Bone marrow (tissue), 2 donors: ENCODE data around the gene AKNA.
"Not testable (repeated sequence)": the region's sequence is repeated elsewhere in the genome, so short reads cannot be mapped to it uniquely, and the experiment has no call there.

Experiments
- DNase-seq, 2 donors: peaks; one replicate each; lab custom pipeline; 2025; lab: John Stamatoyannopoulos, UW

AKNA gene

DNA sequence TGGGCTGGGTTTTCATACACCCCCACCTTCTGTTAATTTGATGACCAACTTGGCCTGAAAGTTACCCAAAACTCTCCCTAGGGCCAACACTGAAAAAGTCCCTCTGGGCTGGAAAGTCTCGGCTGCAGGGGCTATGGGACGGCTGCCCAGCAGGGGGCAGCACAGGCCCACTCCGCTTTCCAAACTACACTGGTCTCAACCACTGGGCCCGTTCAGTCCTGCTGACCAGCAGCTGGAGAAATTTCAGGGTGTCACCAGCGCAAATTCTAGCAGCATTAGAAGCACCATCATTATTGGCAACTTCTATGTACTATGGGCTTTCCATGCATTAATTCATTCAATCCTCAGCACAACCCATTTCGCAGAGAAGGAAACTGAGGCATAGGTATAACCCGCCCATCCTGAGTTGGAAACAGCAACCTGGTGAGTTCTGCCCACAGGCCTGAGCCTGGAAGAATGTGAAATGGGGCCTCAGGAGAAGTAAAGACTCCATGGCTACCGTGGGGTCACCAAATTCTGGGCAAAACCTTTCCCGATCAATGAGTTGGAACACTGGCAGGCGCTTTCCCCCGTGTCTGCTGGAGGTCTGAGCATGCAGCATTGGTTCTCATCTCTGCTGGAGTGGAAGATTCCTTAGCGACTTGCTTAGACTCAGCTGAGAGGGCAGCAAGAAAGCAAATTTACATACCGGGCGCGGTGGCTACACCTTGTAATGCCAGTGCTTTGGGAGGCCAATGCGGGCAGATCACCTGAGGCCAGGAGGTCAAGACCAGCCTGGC, 48.5 kb downstream of the AKNA start:
- DNase-seq: peak in 1 of 2 donors; percentile 13

DNA sequence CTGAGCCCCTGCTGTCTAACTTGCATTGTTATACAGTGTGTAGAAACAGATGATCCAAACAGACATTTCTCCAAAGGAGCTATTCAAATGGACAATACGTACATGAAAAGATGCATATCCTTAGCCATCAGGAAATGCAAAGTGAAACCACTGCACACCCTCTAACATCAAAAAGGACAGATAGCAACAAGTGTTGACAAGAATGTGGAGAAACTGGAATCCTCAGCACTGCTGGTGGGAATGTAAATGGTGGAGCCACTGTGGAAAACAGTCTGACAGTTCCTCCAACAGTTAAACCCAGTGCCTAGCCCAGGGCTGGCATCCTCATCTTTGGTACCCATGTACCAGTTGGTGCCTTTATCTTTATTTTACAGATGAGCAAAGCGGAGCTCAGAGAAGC, 49.6 kb downstream of the AKNA start:
- DNase-seq: no peak

DNA sequence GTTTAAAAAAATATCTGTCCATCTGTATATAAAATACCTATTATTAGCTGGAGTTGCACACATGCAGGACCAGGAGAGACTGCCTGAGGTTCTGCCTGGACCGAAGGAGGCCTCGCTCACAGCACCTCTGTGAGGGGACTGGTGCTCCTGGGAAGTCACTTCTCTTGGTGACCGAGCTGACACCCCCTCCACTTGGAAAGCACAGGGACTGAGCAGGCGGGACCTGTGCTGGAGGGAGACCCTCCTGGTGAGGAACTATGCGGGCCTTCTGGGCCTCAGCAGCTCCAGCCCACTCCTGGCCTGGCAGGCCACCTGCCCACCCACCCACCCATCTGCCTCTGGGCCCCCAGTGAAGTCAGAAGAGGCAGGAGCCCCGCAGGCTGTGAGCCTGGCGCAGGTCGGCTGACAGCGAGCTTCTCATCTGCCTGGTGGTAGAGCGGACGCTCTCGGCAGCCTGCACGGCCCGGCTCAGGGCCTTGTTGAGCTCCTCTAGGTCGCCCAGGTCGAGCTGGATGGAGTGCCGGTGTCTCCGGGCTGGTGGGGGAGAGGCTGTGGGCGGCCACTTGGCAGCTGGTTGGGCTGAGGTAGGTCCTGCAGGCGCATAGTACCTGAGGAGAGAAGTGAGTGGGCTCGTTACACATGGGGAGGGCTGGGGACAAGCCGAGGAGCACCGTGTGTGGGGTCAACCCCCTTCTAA, 50.9 kb downstream of the AKNA start:
- no peak for DNase-seq

DNA sequence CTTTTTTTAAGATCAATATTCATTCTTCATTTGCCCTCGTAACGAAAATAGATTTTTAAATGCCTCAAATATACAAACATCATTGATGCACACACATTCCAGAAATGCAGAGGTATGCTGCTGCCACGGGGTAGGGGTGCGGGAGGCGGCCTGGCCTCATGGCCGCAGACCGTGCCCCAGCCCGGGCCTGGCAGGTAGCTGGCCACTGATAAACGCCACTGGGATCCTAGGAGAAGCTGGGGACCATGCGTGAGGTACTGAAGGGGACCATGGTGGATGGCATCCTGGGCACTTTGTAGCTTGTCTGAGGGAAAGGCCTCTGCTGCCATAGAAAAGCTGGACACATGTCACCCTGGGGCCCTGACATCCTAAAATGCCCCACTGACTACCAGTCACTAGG, 51.6 kb downstream of the AKNA start:
- DNase-seq: no peak

DNA sequence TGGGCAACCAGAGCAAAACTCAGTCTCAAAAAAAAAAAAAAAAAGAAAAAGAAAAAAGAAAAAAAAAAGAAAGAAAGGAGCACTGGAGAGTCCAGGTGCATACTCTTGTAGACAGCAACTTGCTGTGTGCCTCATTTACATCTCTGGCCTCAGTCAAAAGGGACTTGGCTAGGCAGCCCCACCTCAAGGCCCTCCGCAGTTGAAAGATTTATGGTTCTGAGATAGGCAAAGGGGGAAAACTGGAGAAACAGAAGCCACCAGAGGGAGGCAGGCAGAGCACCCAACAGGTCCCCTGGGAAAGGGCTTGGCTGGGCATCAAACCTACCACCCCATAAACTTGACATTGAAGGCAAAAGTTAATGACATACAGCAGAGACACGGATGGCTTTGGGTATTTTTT, 52.0 kb downstream of the AKNA start:
- DNase-seq: no peak

DNA sequence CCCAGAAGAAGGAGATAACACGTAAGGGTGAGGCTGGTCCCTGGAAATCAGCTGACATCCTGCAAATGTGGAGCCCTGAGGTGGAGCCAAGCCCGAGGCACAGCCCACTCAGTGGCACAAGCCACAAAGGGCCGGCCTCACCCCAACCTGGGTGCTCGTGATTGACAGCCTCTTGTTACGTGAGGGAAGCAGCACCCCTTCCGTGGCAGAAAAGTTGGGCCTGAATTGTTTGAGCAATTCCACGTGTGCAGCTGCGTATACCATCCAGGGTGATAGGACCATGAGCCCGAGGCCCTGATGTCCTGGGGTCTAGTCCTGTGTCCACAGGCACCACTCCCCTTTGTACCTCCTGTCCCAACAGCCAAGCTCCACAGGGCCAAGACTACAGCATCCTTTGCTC, 53.3 kb downstream of the AKNA start:
- no peak for DNase-seq

DNA sequence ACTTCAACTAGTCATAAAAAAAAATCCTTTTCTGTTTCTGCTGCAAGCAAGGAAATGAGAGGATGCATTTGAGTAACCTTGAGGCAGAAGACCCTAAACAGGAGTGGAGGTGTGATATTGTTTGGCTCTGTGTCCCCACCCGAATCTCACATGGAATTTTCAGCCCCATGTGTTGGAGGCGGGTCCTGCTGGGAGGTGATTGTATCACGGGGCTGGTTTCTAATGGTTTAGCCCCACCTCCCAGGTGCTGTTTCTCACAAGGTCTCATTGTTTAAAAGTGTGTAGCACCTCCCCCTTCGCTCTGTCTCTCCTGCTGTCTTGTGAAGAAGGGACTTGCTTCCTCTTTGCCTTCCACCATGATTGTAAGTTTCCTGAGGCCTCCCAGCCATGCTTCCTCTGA, 54.1 kb downstream of the AKNA start:
- not testable (repeated sequence) for DNase-seq

DNA sequence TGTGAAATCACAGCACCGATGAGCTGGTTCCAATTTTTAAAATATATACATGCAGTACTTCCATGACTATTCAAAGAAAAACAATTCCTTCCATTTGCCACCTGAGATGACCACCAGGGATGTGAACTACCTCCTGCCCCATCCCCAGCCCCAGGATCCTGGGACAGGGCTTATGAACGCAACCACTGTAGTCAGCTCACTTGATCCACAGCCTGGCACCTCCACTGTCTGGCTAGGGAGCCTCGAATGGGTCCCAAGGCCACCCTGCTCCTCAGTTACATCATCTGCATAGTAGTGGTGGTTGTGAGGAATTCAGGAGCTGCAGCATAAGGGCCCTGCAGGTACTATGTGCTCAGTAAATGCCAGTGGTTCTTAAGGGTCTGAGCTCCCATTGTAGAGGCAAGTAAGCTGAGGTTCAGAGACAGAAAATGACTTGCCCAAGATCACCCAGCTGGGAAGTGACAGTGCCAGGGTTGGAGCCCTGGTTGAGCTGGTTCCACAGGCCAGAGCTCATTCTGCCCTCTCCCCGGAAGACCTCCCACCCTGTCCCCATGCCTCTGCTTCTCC, 55.2 kb downstream of the AKNA start:
- not testable (repeated sequence) for DNase-seq

DNA sequence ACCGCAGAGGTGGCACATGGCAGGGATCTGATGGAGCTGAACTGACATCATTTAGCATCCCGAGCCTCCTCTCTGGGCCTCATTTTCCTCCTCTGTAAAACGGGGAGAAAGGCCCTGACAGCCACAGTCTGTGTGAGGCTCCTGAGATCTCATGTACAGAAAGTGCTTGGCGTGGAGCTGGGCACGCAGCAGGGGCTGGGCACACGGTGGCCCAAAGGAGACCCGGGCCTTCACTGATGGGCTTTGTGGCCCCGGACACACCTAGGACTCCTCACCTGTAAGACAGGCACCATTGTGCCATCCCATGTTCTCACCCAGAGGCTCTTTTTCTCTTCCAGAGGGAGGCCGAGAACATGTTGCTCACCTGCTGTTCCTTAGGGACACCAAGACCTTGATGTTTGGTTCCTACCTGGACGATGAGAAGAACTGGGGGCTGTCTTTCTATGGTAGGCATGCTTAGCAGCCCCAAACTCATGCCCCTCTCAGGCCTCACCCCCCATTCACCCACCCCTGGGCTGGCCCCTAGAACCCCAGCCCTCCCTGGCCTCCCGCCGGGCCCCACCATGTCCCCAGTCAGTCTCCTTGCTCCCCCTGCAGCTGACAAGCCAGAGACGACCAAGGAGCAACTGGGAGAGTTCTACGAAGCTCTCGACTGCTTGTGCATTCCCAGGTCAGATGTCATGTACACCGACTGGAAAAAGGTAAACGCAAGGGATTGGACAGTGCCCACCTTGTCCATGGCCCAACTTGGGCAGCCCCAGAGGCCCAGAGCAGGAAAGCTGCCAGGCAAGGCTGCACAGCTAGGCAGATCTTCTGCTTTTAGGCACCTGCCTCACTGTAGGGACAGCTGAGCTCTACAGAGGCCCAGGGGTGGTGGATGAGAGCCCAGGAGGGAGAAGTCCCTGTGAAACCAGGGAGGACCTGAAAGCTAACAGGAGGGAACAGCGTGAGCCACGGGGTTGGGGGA, 56.3 kb downstream of the AKNA start:
- DNase-seq: not testable (repeated sequence)

DNA sequence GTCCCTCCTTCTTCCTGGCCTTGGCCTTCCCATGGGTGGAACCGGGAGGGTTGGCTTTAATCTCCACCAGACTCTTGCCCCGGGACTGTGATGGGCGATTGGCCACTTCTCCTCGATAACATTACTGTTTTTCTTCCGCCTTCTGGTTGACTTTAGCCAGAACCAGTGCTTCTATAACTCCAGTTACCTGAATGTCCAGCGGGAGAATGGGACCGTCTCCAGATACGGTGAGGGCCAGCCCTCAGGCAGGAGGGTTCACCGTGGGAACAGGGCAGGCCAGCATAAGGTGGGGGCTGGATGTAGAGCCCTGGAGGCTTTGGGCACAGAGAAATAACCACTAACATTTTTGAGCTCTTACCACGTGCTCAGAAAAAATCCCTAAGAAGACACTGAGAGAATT, 57.1 kb downstream of the AKNA start:
- no peak for DNase-seq

DNA sequence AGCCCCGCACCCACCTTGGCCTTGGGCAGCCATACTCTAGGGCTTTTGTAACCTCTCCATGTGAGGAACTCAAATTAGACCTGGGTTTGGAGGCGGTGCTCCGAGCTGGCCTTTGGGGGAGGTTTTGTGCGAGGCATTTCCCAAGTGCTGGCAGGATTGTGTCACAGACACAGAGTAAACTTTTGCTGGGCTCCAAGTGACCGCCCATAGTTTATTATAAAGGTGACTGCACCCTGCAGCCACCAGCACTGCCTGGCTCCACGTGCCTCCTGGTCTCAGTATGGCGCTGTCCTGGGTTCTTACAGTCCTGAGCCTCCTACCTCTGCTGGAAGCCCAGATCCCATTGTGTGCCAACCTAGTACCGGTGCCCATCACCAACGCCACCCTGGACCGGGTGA, 58.2 kb downstream of the AKNA start, which contains the start of gene ORM2:
Gene ORM2 (plus strand): TSS at position 245 of the 398 bp plus-strand sequence. CDS start 36 bp downstream, at position 281.
- DNase-seq: not testable (repeated sequence)

DNA sequence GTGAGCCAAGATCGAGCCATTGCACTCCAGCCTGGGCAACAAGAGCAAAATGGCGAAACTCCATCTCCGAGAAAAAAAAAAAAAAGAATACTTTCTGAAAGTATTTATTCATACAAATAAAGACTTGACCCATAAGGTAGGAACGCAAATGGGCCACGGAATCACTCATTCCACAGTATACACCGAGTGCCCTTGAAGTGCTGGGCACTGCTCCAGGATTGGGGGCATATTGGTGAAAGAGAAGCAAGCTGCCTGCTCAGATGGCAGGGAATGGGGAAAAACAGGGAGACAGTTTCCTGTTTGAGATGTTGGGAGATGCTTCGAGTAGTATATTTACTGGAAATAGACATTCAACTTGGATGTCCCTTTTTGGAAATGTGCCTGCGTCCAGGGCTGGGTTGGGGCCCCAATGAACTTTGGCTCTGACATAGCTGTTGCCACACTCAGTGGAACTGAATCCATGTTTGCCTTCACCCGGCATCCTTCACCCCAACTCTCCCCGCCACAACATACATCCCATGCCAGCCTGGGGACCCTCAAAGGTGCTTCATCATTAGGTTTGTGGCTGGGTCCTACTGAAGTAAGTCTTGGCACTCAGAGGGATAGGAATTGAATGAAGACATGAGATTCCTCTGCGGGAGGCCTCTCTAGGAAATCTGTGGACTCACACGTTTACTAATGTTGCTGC, 58.7 kb downstream of the AKNA start:
- not testable (repeated sequence) for DNase-seq

DNA sequence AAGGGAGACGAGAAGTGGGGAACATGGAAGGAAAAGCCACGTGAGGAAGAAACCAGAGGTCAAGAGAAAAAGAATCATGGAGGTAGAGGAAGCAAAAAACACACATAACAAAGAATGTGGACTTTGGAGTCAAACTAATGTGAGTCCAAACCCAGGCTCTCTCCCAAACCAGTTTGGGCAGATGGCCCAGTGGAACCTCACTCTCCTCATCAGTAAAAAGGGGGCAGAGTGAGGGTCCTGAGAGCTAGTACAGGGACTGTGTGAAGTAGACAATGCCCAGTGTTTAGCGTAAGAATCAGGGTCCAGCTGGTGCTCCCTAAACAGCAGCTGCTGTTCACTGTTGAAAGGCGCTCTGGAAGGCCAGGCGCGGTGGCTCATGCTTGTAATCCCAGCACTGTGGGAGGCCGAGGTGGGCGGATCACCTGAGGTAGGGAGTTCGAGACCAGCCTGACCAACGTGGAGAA, 59.4 kb downstream of the AKNA start:
- DNase-seq: not testable (repeated sequence)

DNA sequence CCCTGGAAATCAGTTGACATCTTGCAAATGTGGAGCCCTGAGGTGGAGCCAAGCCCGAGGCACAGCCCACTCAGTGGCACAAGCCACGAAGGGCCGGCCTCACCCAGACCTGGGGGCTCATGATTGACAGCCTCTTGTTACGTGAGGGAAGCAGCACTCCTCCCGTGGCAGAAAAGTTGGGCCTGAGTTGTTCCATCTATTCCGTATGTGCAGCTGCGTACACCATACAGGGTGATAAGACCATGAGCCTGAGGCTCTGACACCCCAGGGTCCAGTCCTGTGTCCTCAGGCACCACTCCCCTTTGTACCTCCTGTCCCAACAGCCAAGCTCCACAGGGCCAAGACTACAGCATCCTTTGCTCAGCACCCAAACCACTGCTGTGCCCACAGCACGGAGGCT, 60.0 kb downstream of the AKNA start:
- no peak for DNase-seq

DNA sequence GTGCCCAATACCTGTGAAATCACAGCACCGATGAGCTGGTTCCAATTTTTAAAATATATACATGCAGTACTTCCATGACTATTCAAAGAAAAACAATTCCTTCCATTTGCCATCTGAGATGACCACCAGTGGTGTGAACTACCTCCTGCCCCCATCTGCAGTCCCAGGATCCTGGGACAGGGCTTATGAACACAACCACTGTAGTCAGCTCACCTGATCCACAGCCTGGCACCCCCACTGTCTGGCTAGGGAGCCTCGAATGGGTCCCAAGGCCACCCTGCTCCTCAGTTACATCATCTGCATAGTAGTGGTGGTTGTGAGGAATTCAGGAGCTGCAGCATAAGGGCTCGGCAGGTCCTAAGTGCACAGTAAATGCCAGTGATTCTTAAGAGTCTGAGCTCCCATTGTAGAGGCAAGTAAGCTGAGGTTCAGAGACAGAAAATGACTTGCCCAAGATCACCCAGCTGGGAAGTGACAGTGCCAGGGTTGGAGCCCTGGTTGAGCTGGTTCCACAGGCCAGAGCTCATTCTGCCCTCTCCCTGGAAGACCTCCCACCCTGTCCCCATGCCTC, 62.0 kb downstream of the AKNA start:
- not testable (repeated sequence) for DNase-seq

DNA sequence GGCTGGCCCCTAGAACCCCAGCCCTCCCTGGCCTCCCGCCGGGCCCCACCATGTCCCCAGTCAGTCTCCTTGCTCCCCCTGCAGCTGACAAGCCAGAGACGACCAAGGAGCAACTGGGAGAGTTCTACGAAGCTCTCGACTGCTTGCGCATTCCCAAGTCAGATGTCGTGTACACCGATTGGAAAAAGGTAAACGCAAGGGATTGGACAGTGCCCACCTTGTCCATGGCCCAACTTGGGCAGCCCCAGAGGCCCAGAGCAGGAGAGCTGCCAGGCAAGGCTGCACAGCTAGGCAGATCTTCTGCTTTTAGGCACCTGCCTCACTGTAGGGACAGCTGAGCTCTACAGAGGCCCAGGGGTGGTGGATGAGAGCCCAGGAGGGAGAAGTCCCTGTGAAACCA, 62.8 kb downstream of the AKNA start:
- DNase-seq: not testable (repeated sequence)

DNA sequence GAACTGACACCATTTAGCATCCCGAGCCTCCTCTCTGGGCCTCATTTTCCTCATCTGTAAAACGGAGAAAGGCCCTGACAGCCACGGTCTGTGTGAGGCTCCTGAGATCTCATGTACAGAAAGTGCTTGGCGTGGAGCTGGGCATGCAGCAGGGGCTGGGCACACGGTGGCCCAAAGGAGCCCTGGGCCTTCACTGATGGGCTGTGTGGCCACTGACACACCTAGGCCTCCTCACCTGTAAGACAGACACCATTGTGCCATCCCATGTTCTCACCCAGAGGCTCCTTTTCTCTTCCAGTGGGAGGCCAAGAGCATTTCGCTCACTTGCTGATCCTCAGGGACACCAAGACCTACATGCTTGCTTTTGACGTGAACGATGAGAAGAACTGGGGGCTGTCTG, 63.3 kb downstream of the AKNA start:
- no peak for DNase-seq

DNA sequence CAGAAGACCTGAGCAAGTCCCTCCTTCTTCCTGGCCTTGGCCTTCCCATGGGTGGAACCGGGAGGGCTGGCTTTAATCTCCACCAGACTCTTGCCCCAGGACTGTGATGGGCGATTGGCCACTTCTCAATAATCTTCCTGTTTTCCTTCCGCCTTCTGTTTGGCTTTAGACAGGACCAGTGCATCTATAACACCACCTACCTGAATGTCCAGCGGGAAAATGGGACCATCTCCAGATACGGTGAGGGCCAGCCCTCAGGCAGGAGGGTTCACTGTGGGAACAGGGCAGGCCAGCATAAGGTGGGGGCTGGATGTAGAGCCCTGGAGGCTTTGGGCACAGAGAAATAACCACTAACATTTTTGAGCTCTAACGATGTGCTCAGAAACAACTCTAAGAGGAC, 63.9 kb downstream of the AKNA start:
- DNase-seq: not testable (repeated sequence)

DNA sequence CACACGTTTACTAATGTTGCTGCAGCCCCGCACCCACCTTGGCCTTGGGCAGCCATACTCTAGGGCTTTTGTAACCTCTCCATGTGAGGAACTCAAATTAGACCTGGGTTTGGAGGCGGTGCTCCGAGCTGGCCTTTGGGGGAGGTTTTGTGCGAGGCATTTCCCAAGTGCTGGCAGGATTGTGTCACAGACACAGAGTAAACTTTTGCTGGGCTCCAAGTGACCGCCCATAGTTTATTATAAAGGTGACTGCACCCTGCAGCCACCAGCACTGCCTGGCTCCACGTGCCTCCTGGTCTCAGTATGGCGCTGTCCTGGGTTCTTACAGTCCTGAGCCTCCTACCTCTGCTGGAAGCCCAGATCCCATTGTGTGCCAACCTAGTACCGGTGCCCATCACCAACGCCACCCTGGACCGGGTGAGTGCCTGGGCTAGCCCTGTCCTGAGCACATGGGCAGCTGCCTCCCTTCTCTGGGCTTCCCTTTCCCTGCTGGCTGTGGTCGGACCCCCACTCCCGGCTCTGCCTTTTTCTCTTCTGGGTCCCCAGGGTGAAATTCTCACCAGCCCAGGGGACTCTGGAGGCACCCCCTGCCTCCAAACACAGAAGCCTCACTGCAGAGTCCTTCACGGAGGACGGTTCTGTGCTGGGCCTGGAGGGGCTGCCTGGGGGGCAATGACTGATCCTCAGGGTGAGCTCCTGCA, 64.8 kb downstream of the AKNA start, which contains the start of gene ORM1:
Gene ORM1 (plus strand): TSS at position 268 of the 701 bp plus-strand sequence. CDS start 36 bp downstream, at position 304.
- DNase-seq: not testable (repeated sequence)
